Stimulated activated CD4-positive, alpha-beta T cell treated with anti-CD3 and anti-CD28 coated beads, Interleukin-15, amount 100 ng/mL, for 1 hour (primary cell): ENCODE data around the gene PITRM1.

Experiments
- DNase-seq, 2 donors: peaks; one replicate each; pipeline ENCODE4 v3.0.0-alpha.2; 2020; ENCODE audit warnings: low read depth in 1 of 2, low spot score in 1 of 2

PITRM1 gene

DNA sequence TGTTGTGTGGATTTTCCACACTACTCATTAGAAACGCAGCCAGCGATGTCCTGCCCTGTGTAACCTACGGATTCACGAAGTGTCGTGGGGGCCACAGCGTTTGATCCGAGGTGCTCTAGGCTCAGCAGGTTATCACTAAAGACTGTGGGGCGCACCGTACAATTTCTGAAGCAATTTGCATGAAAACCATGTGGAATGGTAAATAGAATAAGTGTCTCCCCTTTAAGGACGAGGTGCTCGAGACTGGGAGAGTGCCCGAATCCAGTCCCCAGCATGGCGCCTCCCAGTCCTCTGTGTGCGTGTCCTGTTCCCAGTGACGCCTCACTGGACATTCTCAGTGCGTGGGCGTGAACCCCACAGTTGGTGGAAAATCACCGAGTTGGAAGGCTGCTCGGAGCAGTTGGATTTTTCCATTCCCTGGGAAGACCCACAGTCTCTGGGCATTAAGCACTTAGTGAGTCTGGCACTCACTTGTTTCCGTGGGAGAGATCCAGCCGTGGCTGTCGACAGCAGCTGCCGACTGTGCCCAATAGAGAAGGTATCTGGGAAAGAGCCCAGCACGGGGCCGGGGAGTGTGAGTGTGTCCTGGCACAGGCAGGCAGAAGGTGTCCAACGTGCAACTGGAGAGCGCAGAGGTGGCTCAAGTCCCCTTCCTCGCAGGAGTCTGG lies 68.2 kb downstream of the PITRM1 start:
- no peak for DNase-seq

DNA sequence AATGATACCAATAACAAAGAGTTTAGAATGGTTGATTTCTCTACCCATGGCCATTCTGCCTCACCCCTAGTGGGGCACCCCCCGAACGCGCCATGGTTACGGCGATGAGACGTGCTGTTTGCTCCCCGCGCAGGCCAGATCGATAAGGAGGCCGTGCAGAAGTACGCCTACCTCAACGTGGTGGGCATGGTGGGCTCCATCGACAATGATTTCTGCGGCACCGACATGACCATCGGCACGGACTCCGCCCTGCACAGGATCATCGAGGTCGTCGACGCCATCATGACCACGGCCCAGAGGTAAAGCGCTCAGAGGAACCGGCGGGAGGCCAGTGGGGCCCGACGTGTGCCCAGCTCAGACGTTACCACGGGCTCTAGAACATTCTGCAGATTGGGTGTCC lies 68.9 kb downstream of the PITRM1 start:
- DNase-seq, result no peak

DNA sequence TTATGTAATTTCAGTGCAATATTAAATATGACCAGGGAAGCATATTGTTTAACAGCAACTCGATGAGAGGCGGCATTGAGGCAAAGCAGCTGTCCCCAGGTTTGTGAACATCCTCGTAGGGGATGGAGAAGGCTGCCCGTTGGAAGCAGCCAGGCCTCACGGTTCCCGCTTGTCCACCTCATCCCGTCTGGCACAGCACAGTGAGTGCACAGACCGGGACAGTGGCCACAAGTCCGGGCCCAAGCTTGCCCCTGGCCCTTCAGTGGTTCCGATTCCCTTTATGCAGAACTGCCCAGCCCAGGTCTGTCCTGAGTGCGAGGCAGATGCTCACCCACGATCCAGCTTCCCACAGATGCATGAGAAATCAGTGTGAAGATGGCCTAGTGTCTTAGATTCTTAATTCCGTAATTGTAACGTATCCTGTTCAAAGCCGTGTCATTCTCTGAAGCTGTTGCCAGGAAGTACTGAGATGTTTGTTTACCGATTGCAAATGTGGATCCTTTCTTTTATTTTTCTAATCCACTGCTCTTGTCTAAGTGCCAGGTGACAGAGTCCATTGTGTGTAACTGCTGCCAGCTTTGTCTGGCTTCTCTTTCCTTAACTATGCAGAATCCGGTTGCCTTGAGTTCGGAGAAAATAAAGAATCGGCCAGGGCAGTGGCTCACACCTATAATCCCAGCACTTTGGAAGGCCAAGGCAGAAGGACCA lies 69.7 kb downstream of the PITRM1 start:
- no peak for DNase-seq

DNA sequence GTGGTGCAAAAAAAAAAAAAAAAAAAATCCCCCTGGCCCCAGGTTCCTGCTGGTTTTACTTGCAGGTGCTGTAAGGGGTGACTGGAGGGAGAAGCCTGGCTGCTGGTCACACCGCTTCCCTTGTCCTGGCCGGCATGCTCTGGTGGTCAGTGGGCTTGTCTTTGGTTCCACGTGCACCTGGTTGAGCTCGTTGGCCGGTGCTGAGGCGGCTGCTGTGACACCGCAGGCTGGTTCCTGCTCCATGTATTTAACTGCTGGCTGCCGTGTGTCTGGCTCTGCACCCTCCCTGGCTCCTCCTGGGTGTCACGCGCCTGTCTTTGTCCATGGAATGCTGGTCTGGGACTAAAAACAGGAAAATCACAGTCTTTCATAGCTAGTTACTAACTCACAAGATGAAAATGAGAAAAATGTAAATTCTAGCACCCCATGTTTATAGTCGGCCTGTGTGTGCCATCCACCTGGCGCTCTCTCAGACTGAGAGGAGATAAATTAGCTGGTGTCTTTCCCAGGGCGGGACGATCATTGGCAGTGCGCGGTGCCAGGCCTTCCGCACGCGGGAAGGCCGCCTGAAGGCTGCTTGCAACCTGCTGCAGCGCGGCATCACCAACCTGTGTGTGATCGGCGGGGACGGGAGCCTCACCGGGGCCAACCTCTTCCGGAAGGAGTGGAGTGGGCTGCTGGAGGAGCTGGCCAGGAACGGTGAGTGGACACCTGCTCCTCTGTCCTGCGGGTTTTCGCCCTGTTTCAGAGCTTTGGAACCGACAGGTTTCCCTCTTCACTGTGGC lies 71.5 kb downstream of the PITRM1 start:
- no peak for DNase-seq

DNA sequence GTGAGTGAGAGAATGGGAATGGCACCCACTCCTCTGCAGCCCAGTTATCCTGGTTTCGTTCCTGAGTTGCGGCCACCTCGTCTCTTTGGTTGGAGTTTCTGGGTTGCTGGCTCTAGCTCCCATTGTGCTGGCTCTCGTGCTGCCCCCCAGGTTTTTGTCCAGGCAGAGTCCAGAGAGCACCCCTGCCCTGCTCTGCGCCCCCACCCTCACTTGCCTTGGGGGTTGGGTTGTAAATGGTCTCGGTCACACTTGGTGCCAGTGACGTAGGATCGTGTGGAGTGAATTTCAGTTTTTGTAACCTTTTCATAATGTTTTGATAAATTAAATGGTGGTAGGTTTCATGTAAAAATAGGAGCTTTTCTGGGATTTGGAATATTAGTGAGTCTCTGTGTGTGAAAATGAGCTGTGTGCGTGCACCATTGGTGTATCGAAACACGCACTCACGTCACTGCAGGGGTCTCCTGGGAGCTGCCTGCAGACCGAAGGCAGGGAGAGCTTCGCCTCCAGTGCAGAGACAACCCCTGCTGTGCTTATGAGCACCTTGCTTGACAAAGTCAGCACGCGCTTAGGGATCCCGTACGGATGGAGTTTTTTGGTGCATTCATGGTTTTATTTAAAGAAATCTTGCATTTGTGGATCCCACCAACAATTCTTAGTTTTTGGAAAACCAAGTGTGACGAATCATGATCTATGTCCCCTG lies 72.3 kb downstream of the PITRM1 start:
- no peak for DNase-seq

DNA sequence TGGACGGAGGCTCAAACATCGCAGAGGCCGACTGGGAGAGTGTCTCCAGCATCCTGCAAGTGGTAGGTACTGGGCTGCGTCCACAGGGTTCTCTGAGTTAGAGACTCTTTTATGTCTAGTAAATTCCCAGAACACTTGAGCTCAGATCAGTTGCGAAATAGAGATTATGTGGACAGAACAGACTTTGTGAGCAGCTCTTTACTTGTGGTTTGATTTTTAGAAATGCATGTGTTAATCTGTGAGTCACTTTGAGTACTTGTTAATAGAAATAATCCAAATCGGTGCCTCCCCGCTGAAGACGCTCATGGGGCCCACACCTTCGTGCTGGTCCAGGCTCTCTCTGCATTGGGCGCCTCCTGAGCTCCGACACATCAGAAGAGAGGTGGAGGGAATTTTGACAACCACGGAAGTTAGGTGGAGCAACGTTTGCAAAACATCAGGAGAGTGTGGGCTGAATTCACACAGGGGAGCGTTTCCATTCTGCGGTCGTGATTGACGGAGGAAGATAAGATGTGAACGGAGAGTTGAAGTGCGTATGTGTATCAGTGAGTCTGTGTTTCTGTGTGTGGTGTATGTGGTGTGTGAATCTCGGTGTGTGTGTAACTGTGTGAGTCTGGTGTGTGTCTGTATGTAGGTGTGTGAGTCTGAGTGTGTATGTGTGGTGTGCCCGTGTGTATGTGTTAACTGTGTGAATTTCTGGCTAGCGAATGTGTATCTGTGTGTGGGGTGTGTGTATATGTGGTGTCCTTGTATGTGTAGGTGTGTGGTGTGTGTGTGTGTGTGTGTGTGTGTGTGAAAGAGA lies 73.1 kb downstream of the PITRM1 start:
- DNase-seq, result no peak

DNA sequence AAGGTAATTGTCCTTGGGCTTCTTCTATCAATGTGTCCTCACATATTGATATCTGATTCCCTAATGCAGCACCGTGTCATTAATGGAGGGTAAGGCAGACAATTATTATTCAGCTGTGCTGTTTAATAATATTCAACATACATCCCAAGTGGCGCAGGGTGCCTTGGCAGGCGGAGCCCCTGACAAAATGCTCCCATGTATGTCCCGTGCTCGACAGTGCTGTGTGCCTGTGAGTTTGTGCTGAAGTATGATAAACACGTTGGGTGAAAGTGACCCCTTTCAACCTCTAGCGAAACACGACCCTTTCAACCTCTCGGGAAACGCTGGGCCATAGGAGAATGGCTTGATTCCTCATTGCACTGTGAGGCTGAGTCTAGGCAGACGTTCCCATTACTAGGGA lies 73.9 kb downstream of the PITRM1 start:
- DNase-seq, result no peak

DNA sequence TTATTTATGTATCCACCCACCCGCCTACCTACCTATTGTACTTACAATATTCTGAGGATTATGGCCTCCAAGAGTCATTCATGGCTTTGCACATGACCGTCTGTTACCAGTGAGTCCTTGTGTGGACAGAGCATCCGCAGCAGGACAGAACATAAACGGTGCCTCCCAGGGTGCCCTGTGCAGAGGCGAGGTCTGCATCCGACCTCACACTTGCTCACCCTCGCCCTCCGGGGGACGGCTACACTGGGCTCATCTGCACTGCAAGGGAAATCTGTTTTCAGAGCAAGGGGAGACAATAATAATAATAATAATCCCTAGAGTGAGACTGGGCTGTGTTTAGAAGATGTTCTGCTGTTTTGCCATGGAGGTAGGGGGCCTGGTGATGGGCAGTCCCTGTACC lies 75.4 kb downstream of the PITRM1 start:
- no peak for DNase-seq

DNA sequence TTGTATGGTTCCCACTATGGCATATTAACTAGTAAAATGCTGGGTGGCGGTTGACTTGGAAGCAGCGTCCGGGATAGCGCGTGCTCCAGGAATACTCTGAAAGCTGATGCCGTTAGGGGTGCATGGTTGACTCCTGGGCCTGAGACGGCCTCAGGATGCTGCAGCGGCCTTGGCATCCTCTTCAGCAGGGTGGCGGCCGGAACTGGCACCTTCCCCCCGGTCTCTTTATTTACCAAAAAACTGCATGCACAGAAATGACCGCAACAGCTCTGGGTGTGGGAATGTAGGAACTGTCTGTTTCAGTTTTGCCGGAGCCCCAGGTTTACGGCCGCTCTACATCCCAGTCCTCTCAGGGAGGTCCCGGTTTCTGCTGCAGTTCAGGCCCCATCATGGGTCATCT lies 76.4 kb downstream of the PITRM1 start:
- no peak for DNase-seq

DNA sequence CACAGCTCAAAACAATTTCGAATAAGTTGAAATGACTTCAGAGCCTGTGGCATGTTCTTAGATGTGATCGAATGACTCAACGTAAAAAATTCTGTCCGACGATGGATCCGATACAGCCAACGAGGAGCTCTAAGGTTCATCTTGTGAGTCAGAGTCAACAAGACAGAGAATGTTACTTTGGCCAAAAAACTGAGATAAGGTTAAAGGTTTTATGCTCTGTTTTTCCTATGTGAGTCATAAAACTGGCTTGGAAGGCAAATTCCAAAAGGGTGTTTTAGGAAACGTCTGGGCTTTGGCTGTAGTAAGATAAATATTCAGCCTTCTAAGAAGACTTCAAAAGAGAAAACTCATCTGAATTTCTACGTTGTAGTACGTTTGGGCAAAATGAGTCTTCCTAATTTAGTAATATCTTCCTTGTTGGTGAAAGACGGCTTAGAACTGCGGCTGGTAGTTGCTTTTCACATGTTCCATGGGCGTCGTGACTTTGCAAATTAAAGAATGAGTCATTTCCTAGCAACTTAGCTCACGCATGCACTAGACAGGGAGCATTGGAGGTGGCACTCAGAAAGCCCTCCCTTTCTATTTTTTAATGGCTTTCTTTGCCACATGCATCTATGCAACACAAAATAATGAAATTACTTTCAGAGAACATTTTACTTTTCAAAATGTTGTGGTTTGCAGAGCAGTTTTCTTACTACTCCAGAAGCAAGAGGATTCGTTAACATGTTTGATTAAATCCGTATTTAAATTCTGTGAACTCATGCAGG lies 77.0 kb downstream of the PITRM1 start:
- peak in 1 of 2 donors; percentile 12 for DNase-seq

DNA sequence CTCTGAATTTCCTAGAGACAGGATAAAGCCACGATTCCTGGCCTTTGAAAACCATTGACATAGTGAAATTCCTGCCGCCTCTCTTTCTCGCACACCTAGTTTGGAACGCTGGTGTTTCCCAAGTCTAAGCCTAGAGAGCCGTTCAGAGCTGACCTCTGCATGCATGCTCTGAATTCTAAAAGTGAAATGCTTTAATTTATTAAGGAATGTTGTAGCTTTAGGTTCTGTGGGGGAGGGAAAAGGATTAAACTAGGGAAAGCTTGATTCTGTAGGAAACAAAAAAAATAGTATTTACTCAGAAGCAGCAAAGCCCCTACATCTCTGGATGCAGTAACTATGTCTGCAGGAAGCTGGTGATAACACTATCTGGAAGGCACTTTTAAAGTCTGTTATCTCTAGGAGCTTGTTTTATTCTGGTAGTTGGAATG lies 78.0 kb downstream of the PITRM1 start:
- no peak for DNase-seq

DNA sequence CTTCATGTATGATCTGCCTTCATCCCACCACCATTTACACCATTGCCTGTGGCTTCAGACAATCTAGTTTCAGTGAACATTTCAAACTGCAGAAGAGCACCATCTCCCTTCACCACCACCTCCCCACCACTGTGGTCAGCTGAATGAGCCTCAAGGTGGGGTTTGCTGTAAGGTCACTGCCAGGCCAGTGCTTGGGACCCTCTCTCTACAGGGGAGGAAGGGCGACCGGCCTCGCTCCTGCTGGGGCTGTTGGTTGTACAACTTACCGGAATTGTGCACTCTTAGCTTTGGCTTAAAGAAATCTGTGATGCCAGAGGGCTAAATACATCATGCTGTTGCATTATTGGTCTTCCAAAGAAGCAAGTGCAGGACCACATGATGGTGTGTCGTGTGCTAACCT lies 78.6 kb downstream of the PITRM1 start:
- no peak for DNase-seq

DNA sequence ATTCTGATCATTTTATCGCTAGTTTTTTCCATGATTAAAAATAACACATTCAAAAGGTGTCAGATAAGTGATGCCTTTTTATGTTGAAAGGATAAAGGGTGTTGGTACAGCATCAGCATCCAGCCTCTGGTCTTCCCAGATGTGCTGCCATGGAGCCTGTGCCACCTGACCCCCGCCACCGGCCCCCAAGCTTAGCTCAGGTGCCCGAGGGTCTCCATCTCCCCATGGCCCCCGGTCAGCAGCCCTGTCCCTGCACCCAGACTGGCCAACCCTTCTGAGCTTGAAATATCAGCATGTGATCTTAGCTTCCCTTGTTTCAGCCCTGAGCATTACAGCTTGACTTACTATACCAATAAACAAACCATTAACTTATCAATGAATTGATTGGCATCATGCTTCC lies 80.7 kb downstream of the PITRM1 start:
- DNase-seq, result no peak

DNA sequence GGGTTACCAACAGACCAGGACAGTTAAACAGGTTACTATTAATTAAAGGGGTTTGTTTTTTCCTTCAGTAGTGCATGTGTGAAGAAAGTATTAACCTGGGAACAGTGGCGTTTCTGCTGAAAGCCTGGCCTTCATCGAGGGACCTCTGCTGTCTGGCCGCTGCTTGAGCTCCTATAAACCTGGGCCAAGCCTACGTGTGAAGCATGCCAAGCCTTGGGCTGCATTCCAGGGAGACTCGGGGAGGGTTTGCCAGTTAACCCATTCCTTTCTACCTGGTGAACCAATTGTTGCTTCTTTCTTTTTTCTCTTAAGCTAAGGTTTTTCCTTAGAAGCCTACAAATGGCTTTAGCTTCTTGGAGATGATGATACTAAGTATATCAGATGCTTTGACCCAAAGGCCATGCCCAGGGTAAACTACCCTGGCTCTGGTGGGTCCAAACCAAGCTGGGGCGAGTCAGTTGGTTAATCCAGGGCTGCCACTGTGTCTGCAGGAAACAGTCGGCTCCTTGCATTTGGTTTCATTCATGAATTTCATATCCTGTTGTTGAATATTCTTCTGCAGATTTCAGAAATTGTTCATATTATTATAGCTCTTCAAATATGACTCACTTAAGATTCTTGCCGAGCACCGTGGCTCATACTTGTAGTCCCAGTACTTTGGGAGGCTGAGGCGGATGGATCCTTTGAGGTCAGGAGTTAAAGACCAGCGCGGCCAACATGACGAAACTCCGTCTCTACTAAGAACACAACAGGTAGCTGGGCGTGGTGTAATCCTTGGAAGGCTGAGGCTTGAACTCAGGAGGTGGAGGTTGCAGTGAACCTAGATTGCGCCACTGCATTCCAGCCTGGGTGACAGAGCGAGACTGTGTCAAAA lies 81.4 kb downstream of the PITRM1 start:
- no peak for DNase-seq

DNA sequence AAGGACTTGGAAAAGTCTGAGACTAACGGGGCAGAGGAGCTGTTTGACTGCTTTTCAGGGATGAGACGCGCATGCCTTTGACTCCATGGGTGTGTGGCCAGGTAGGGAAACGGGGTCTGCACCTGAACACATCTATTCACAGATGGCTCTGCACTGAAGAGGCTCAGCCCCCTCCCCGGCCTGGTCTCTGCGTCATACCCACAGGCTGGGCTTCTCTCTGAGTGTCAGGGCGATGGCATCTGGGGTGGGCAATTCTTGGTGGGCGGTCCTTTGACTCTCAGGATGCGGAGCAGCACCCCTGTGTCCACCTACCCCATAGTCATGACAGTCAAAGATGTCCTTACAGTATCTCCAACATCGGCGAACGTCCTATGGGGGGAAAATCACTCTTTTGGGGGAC lies 82.2 kb downstream of the PITRM1 start:
- no peak for DNase-seq
